GM19468 (cell line): ENCODE data around the gene LAPTM5.

Experiments used
- ATAC-seq: cut with Tn5 transposase; IDR thresholded peaks from one replicate; pipeline ENCODE4 v1.9.1; 2021; ENCODE audit warnings: mild to moderate bottlenecking, moderate library complexity, moderate number of reproducible peaks; ENCODE audit not compliant: unreplicated experiment; ENCODE audit errors: extremely low read depth

LAPTM5 gene

GRCh38 chr1:30787856-30788495 lies 30.4 kb upstream of the LAPTM5 start:
- no peak for ATAC-seq

DNA sequence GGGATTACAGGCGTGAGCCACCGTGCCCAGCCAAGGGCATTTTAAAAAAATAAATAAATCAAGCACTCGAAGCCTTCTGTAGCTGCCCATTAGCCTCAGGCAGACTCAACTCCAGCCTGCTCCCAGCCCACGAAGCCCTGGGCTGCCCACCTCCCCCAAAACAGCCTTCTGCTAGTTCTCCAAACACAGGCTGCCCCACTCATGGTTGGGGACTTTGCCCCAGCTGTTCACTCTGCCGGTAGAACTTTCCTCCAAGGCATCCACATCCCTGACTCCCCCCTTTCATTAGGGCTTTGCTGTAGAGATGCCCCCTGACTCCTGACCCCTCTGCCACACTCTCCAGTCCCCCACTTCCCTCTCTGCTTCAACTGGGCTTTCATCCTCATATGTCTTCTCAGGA lies 29.7 kb upstream of the LAPTM5 start:
- no peak for ATAC-seq

- no peak for ATAC-seq
Measured at GRCh38 chr1:30786264-30786991, 28.9 kb upstream of the LAPTM5 start.

DNA sequence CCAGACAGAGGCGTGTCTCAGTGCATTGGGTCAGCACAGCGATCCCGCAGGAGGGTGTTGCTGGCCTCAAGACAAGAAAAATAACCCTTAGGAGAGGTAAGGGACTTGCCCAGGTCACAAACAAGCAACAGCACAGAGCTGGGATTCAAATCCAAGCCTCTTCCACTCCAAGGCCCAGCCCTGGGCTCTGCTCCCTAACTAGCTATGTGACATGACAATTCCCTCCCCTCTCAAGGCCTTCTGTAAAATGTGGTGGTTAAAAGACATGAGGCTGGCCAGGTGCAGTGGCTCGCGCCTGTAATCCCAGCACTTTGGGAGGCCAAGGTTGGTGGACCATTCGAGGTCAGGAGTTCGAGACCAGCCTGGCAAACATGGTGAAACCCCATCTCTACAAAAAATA lies 28.1 kb upstream of the LAPTM5 start:
- no peak for ATAC-seq

- no peak for ATAC-seq
Measured at GRCh38 chr1:30785181-30785580, 27.6 kb upstream of the LAPTM5 start.

DNA sequence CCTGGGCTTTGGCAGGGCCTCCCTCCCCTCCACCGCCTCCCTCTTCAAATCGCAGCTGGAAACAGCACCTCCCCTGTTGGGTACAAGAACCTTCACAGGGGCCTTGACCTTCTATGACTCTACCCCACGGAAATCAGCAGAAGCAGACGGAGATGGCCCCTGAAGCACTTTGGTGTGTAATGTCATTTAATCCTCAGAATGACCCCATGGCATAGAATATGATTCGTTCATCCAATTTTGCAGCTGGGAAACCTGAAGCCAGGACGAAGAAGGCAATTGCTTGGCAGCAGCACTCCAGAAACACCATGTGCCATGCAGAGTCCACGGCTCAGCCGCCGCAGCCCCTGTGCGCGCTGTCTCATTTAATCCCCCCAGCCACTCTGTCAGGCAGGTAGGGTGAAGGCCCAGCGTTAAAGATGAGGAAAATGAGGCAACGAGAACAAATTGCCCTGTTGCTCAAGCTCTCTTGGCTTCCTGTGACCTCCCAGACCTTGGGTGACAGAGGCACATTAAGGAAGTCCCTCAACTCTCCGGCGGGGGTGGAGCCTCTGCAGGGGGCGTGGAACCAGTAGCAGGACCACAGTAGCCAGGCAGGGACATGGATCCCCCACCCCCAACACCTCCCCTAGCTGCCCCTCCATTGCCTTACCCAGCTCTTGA lies 25.8 kb upstream of the LAPTM5 start:
- ATAC-seq = no peak

DNA sequence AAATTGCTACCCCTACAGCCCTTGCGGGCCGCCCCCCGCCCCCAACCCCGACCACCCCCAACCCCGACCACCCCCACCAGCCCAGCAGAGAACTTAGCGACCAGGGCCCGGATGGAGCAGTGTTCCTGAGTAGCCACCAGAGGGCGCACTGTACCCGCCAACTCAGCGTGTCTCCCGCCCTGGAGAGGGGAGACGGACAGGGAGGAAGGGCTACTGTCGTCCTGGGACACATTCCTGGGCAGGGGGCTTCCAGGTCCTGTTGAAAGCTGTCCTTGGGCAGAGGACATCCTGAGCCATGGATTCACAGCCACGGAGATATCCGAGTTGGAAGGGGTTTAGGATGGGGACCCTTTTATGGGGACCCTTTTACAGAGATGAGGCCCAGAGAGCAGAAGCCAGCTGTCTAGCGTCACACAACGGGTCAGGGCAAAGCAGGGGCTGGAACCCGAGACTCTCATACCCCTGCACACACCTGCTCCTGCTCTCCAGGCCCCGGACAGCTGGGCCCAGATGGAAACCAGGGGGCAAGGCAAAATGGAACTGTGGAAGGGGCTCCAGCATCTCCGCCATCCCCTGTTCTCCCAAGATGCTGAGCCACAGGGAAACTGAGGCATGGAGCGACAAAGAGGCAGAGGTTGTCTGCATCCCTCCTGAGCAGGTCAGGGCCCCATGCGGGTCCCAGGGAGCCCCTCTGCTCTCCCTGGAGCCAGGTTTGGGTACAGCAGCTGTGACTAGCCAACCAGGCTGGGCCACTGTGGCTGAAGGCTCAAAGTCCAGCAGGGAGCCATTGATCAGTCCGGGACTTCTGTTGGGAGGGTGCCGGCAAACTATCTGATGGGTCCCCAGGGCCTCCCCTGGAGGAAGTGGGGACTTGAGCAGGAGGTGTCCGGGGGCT lies 25.0 kb upstream of the LAPTM5 start:
- no peak for ATAC-seq

- ATAC-seq = no peak
Measured at GRCh38 chr1:30781906-30782305, 24.3 kb upstream of the LAPTM5 start.

DNA sequence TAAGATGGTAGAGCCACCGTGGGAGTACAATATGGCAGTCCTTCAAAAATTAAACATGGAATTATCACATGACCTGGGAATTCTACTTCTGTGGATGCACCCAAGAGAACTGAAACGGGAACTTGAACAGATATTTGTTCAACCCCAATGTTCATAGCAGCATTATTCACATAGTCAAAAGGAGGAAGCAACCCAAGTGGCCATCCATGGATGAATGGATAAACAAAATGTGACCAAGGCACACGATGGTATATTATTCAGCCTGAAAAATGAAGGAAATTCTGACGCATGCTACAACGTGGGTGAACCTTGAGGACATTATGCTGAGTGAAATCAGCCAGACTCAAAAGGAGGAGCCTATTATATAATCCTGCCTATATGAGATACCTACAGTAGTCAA lies 22.8 kb upstream of the LAPTM5 start:
- no peak for ATAC-seq

DNA sequence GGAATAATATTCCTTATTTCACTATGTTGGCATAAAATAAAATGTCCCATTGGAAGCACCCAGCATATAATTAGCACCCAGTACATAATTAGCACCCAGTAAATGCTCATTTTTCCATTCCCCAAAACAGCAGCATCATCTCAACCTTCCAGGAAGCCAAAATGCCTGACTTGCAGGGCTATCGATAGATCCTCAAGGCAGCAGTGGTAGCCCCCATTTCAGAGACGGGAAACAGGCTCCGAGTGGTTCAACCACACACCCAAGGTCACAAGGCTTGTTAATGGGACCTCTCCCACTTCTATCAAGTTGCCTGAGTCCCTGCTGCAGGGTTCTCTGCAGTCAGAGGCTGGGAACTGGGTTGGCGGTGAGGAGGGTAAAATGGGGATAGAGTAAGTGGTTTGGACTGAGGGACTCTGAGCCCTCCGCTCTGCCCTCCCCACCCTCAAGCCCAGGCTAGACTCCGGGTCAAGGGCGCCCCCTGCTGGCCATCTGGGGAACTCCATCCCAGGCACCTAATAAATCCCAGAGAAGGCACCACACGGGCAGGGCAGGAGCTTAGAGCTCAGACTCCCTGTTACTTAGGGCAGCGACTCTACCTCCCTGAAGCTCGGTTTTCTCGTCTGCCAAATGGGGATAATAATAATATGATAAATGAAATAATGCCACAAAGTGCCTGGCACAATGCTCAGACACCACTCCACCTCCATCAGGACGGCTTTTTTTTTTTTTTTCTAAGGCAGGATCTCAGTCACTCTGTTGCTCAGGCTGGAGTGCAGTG lies 21.9 kb upstream of the LAPTM5 start:
- no peak for ATAC-seq

DNA sequence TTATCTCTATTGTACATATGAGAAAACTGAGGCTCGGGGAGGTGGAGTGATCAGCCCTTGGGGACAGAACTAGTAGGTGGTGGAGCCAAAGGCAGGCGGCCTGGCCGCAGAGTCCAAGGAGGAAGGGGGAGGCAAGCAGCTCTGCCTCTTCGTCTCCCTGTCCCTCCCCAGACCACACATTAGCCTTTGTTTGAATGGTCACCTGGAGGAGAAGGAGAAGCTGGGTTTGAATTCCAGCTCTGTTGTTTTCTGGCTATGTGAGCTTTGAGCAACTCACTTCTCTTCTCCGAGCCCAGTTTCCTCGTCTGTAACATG lies 21.4 kb upstream of the LAPTM5 start:
- no peak for ATAC-seq

- ATAC-seq = no peak
Measured at GRCh38 chr1:30778154-30778978, 20.8 kb upstream of the LAPTM5 start.

DNA sequence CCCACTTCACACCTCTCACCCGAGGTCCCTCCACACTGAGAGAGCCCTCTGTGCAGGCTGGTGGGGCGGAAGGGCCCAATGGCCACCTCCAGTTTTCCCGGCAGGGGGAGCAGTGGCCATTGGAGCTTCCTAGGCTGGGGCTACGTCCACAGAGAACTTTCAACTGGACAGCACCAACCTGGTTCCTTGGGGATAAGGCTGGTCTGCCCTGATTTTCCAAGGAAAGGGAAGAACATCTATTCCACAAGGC lies 20.3 kb upstream of the LAPTM5 start:
- ATAC-seq = no peak

DNA sequence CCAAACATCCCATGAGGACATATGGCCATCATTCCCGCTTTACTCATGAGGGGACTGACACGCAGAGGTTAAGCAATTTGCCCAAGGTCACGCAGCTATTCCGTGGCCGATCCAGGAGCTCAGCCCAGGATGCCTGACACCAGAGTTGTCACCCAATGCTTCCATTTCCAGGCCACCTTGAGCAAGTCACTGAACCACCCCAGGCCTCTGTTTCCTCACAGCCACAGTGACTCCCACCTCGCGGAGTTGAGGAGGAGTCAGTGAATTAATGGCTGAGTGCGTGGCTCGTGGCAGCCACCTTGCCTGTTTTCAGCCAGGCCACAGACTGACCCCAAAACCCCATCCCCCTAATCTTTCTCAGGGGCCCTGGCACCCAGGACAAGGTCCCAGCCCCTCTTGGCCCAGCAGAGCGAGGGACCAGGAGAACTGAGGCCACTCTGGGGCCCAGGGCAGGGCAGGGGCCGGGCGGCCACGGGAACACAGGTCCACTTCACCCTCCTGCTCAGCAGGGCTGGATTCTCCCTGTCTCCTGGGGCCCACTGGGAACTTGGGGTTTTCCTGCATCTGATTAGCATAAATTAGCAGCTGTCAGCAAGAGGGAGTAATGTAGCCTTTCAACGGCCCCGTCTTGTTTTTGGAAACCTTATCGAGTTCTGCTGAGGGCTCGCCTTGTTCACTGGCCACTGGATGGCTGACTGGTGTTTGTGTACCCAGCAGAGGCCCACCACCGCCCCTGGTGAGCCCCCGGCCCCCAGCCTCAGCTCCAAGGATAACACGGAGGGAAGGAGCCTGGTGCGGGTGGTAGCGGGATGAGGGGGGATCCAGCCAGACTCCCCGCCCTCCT lies 19.7 kb upstream of the LAPTM5 start:
- ATAC-seq = no peak

- no peak for ATAC-seq
Measured at GRCh38 chr1:30776097-30777059, 18.8 kb upstream of the LAPTM5 start.

- ATAC-seq = no peak
Measured at GRCh38 chr1:30775433-30775975, 17.9 kb upstream of the LAPTM5 start.
